Effector CD8-positive, alpha-beta T cell (primary cell): Measurements from ENCODE around the gene CPT2.

Source experiments
- DNase-seq: peaks from one replicate; lab custom pipeline; 2025; lab: John Stamatoyannopoulos, UW

Gene CPT2

DNA sequence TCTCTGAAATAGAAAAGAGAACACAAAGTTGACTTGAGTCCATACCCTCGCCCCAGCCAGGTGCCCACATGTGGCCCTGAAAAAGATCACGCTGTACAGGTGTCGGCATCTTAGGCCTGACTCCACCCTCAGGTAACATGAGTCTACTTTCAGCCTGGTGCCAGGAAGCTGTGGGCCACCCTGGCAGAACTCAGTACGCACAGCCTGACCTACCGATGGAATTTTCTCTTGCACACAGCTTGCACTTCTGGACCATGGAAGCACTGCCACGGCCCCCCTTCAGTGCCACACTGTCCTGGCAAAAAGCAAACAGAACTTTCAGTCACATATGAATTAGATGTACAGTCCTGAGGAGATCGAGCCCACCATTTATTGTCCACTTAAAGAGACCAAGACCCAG lies 21.6 kb downstream of the CPT2 start:
- no peak for DNase-seq

DNA sequence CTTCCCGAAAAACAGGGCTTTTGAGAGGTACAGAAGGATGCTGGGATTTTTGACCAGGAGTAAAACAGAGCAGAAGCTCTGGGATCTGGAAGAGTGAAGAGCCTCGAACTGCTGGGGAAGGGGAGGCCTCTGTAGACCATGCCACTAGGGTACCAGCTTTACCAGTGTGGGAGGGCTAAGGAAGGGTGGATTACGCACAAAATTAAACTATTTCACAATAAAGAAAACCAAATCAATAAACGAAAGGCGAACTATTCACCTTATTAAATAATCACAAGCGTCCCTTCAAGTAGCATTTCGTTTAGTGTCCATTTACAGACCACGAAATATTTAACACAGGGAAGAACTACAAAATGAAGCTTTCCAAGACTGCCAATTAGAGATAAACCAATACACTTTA lies 23.1 kb downstream of the CPT2 start:
- no peak for DNase-seq

- peak; percentile 77 for DNase-seq
These were observed 23.7 kb downstream of the CPT2 start, which contains the start of gene CZIB for GRCh38 chr1:53220171-53220961. CZIB (minus strand) TSS chr1:53220634; CDS start chr1:53220575, 59 bp downstream.

DNA sequence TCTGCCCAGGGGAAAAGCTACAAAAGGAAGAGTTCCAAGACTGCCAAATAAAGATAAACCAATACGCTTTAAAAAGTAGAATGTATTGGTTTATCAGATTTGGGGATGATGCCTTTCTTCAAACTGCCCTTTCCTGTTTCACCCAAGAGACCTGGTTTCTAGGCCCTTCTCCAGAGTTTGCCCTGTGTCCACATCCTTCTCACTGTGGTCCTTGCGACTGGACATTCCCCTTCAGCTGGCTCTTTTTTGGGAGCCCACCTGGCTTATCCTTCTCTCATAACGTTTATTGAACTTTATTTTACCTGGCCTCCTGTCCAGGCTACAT lies 24.3 kb downstream of the CPT2 start:
- no peak for DNase-seq

- no peak for DNase-seq
These were observed 41.0 kb downstream of the CPT2 start for GRCh38 chr1:53237638-53238037.

GRCh38 chr1:53238197-53239155 lies 41.9 kb downstream of the CPT2 start, which contains the start of gene MAGOH:
MAGOH (minus strand) TSS chr1:53238518; CDS start chr1:53238448, 70 bp downstream.
- DNase-seq: peak; percentile 89

DNA sequence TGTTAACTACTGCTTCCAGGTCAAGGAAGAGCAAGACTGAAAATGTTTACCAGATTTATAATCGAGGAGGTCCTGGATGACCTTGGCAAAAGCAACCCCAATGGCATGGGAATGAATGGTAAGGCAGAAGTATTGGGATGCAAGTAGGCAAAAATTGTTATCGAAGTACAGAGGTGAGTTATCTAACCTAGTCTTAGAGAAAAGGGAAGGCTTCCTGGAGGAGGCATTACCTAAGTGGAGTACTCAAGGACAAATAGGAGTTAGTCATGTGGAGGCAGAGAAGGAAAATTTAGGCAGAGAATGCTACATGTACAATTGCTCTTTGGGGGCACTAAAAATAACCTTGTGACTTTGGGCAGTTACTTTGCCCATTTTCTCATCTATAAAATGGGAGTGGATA lies 45.2 kb downstream of the CPT2 start:
- no peak for DNase-seq

DNA sequence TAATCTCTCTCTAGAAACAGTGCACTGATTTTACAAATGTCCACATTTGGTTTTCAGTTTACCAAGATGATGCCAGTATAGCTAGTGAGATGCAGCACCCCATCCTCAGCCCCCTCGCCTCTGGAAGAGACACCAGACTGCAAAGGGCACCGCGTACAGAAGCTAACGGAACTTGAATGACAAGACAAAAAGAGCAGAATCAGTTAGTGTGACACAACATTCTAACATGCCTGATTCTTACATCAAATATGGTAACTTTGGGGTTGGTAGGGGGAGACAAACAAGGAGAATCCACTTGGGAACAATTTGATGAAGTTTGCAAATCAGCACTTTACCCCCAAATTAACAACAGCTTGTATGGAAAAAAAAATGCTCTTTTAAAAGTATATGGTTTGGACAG lies 45.8 kb downstream of the CPT2 start:
- DNase-seq: no peak

GRCh38 chr1:53244141-53244540 lies 47.5 kb downstream of the CPT2 start:
- no peak for DNase-seq

DNA sequence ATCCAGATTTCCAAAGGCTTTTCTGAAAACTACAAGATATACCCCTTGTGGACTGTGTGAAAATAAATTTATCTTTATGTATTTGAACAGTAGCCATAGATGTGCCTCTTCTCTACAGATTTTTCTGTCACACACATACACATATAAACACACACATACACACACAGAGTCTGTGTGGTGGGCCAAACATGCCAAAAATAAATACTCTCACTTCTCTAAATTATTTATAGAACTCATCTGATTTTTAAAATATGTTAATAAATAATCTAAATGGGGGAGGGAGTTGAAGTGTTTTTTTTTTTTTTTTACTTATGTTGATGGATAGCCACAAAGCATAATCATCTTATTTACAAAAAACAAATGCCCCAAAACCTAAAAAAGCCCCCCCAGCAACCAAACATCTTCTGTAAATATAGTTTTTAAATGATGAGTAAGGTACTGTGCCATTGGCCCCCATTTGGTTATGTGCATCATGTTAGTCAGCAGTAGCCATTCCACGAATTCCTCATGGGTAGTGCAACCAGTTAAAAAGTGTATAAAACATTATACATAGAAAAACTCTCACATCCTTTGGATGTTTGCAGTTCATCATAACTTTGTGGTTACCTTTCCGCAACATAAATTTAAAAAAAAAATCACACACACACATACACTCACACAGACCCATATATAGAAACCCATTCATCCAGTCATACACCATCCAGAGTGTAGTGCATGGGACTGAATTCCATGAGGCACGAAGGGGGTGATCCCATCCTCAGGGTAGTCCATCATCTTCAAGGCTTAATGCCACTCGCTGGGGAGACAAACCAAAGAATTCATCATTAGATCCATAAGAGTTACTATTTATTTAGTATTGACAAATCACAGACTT lies 49.9 kb downstream of the CPT2 start:
- no peak for DNase-seq

GRCh38 chr1:53249706-53250105 lies 53.1 kb downstream of the CPT2 start:
- no peak for DNase-seq

DNA sequence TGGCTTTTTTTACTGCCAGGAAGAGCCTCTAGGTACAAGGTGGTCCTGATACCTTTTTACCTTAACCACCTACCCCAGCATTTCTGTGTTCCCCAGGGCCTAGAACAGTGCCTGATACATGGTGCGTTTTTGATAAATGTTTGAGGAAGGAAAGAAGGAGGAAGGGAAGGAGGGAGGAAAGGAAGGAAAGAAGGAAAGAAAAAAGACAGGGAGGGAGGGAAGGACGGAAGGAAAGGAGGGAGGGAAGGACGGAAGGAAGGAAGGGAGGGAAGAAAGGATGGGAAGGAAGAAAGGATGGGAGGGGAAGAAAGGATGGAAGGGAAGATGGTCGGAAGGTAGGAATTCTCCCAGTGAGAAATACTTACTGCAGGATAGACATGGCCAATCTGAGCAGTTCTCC lies 53.7 kb downstream of the CPT2 start:
- no peak for DNase-seq

GRCh38 chr1:53254011-53254640 lies 57.5 kb downstream of the CPT2 start:
- no peak for DNase-seq

GRCh38 chr1:53255031-53255430 lies 58.4 kb downstream of the CPT2 start:
- no peak for DNase-seq

- no peak for DNase-seq
These were observed 60.2 kb downstream of the CPT2 start for GRCh38 chr1:53256511-53257453.

- no peak for DNase-seq
These were observed 60.9 kb downstream of the CPT2 start for GRCh38 chr1:53257454-53258081.

DNA sequence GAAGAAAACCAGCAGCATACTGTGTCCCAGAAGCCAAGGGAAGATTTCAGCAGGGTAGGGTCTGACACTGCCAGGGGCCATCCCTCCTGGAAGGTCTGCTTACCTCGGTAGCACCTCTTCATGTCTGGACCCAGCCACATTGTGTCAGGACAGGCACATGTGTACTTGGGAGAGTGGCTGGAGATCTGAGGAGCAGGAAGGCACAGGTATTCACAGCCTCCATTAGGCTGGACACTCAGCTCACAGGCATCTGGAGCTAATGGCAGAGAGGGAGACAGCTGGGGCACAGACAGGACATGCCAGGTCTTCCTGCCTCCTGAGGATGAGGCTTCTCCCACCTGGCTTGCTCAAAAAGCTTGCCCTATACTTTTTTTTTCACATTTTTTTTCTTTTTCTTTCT lies 61.6 kb downstream of the CPT2 start:
- no peak for DNase-seq

DNA sequence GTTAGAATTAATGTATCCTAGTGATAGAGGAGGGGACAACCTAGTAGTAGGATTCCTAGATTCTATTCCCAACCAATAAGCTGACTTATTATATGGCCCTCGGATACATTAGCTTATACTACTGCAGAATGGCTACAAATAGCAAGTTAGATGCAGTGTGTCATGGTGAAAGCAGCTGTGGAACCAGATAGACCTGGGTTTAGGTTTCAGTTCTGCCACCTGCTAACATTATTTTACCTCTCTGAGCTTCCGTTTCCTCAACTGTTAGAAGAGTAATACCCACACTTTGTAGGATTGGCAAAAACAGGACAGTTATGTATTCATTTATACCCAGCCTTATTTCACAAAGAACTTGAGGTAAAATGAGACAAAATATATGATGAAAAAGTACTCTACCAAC lies 63.3 kb downstream of the CPT2 start:
- no peak for DNase-seq

DNA sequence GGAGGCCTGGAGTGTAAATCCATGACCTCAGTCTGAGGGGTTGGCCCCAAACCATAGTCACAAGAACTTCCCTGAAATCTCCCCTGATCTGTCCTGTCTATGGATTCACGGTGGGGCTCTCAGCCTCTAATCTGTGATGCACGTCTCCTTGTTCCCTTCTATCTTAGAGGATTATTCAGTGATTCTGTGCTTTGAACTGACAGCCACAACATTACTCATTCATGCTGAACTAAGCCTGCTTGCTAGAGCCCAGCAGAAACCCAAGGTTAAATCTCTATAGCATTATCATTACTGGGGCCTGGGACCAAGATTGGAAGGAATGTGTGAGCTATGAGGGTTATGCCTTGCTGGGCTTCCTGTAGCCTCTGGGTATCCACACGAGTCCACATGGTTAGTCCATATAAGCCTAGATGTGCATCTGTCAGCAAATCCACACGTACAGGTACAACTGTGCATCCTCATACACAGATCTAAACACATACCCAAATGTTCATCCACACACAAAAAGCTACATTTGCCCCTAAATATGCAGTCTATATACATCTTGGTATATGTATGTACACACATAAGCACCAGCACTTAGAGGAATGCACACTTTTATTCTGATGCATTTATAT lies 64.1 kb downstream of the CPT2 start:
- DNase-seq: no peak
